Middle frontal gyrus (tissue), 1 donor: Measurements from ENCODE around the gene CENPU.

Experiments
- DNase-seq: peaks from one replicate; pipeline ENCODE4 v3.0.0-alpha.2; 2015; ENCODE audit warnings: low spot score; ENCODE audit errors: extremely low spot score

Gene CENPU

GRCh38 chr4:184713887-184714286 is 20.0 kb downstream of the CENPU start:
- no peak for DNase-seq

- no peak for DNase-seq
Observed at GRCh38 chr4:184712322-184712721, 21.6 kb downstream of the CENPU start.

- no peak for DNase-seq
Observed at GRCh38 chr4:184706453-184706852, 27.4 kb downstream of the CENPU start.

- DNase-seq: no peak
Observed at GRCh38 chr4:184705692-184706091, 28.2 kb downstream of the CENPU start.

- no peak for DNase-seq
Observed at GRCh38 chr4:184702114-184702513, 31.8 kb downstream of the CENPU start.

GRCh38 chr4:184699941-184700340 is 34.0 kb downstream of the CENPU start:
- no peak for DNase-seq

- DNase-seq: no peak
Observed at GRCh38 chr4:184697956-184698355, 35.9 kb downstream of the CENPU start.

GRCh38 chr4:184695178-184695896 is 38.6 kb downstream of the CENPU start:
- DNase-seq: no peak

GRCh38 chr4:184694412-184694956 is 39.4 kb downstream of the CENPU start:
- no peak for DNase-seq

GRCh38 chr4:184693056-184693455 is 40.8 kb downstream of the CENPU start:
- DNase-seq: no peak

- DNase-seq: no peak
Observed at GRCh38 chr4:184689681-184690080, 44.2 kb downstream of the CENPU start.

GRCh38 chr4:184688447-184688846 is 45.4 kb downstream of the CENPU start:
- DNase-seq: no peak

GRCh38 chr4:184688005-184688404 is 45.9 kb downstream of the CENPU start:
- DNase-seq: no peak

- no peak for DNase-seq
Observed at GRCh38 chr4:184684491-184685189, 49.3 kb downstream of the CENPU start.

- DNase-seq: no peak
Observed at GRCh38 chr4:184681916-184682315, 52.0 kb downstream of the CENPU start.

GRCh38 chr4:184680698-184681097 is 53.2 kb downstream of the CENPU start:
- no peak for DNase-seq

GRCh38 chr4:184675821-184676492 is 57.9 kb downstream of the CENPU start:
- no peak for DNase-seq

- no peak for DNase-seq
Observed at GRCh38 chr4:184675018-184675417, 58.9 kb downstream of the CENPU start.

- no peak for DNase-seq
Observed at GRCh38 chr4:184674011-184674410, 59.9 kb downstream of the CENPU start.

GRCh38 chr4:184672741-184673140 is 61.2 kb downstream of the CENPU start:
- no peak for DNase-seq

- no peak for DNase-seq
Observed at GRCh38 chr4:184671101-184671500, 62.8 kb downstream of the CENPU start.

GRCh38 chr4:184669251-184669650 is 64.6 kb downstream of the CENPU start:
- DNase-seq: no peak
